Measurements from ENCODE around the gene VSX1.

The VSX1 gene

GRCh38 chr20:25038591-25039015 lies 43.3 kb downstream of the VSX1 start:
- no peak for DNase-seq

DNA sequence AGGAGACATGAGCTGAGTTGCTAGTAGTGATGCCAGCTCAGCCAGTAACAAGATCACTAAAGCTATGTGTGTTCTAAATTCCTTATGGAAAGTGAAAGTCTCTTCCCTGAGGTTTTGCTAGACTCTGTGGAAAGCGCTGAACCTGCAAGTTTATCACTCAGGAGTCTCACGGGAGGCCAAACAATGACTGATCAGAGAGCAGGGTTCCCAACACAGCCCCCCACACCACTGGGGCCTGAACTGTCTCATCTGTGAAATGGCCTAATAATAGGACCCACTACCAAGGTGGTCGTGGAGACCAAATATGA lies 43.9 kb downstream of the VSX1 start:
- no peak for DNase-seq

- no peak for DNase-seq
Measured at GRCh38 chr20:25037288-25038102, 44.4 kb downstream of the VSX1 start.

GRCh38 chr20:25036331-25036936 lies 45.5 kb downstream of the VSX1 start:
- no peak for DNase-seq

GRCh38 chr20:25035921-25036320 lies 46.0 kb downstream of the VSX1 start:
- DNase-seq: no peak

GRCh38 chr20:25033924-25034300 lies 48.0 kb downstream of the VSX1 start:
- DNase-seq: no peak

- DNase-seq: no peak
Measured at GRCh38 chr20:25033265-25033923, 48.5 kb downstream of the VSX1 start.

DNA sequence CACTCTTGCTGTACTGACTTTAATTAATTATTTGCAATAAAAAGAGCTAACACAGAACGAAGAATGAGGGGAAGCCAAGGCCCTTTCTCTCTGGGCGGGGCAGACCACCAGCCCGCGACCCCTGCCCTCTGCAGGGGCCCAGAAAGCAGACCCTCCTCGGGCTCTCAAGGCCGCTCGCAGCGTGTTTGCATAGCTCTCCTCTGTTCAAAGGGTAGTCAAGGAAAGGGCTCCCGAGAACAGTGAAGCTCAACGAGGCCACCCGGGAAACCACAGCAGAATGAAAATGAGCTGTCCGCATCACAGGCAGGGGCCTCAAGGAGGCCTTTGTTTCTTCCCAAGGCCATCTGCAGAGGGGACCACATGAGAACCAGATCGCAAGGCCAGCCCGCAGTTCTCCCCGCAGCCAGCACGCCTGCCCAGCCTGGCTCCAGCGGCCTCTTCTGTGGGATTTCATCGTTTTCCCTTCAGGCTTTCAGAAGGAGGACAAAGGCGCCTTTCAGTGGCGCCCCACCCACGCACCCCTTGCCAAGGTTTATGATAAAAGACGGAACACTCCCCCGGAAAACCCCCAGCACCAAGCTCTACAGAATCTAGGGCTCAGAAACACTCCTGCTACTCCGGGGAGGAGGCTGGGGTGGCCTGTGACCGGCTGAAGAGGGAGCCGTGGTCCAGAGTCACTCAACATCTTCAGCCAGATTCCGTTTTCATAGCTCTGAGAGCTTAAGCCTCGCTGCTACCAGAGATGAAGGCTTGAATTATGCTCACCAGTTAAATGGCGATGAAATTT lies 49.3 kb downstream of the VSX1 start:
- DNase-seq: no peak

DNA sequence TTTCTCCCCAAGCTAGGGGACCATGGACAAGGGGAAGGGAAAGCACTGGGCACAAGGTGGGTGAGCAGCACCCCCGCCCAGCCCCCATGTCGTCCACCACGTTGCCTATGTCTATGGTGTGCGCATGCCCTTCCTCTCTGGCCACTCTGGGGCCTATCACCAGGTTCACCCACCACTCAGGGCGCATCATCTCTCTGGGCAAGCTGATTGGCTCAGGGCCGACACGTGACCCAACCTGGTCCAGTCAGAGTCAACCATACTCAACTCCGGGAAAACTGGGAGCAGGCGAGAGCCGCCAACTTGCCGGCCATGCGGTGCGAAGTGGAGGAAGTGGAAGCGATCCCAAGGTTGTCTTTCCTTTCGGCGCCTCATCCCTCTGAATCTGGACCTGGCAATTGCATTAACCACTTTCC lies 49.9 kb downstream of the VSX1 start:
- DNase-seq: no peak

DNA sequence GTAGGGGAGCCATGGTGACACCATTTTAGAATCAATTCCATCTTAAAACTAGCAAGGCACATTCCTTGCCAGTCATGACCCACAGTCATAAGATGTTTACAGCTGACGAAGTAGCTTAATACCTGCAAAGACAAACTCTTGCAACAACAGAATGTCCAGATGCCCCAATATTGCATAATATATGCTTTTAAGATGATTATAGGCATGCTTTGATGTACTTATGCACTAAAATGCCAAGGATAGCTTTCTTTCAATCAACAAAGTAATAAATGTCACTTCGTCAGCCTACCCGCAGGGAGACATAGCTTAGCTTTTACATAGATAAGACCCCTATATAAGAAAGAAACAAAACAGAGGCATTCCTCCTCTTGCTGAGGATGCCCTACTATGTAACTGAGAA lies 50.7 kb downstream of the VSX1 start:
- no peak for DNase-seq

DNA sequence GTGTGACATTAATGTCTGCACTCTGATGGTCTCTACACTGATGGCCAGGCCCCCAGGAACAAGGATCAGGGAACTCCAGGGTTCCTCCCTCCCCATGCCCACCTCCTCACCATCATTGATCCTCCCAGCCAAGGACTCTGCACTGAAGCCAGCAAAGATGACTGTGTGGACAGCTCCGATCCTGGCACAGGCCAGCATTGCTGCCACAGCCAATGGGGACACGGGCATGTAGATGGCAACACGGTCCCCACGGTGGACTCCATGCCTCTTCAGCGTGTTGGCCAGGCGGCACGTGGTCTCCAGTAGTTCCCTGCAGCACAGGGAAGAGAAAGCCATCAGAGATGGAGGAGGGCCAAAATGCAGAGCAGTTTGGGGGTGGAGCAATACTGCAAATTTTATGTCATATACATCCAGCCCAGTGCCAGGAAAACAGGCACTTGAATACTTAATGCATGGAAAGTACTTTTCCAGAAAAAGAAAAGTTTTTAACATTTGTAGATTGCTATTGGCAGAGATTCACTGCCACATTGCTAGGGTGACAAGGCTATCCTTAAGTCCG lies 51.2 kb downstream of the VSX1 start:
- no peak for DNase-seq

GRCh38 chr20:25030007-25030648 lies 51.8 kb downstream of the VSX1 start:
- DNase-seq: no peak

- no peak for DNase-seq
Measured at GRCh38 chr20:25025986-25026605, 55.8 kb downstream of the VSX1 start.
